Liver (tissue), 9 donors: Measurements from ENCODE around the gene DAAM1. TPM values are rescaled to one million over a fixed set of nuclear protein-coding genes. Genes with fewer than 3 reads are reported as not detected.
A peak's percentile ranks its signal among the peaks of the same experiment; 100 is the strongest.

Source experiments
- DNase-seq: peaks from one replicate; pipeline ENCODE4 v3.0.0-alpha.2; 2017; ENCODE audit warnings: low spot score
- H3K27ac ChIP-seq, 2 donors: one replicate each; pipeline ENCODE4 v1.7.0; 2013; ENCODE audit warnings: inconsistent platforms in 2 of 2, low read length in 2 of 2, control low read depth in 1 of 2, low read depth in 1 of 2, mild to moderate bottlenecking in 1 of 2
- H3K27me3 ChIP-seq, 4 donors: one replicate each; pipeline versions ENCODE4 v1.6.1 to v1.7.0; 2013; ENCODE audit warnings: low read length in 3 of 4, inconsistent platforms in 1 of 4, mild to moderate bottlenecking in 1 of 4, moderate library complexity in 1 of 4; ENCODE audit not compliant: control insufficient read depth in 4 of 4, insufficient read depth in 4 of 4
- H3K36me3 ChIP-seq, 4 donors: one replicate each; pipeline versions ENCODE4 v1.6.1 to v1.7.0; 2013; ENCODE audit warnings: low read length in 3 of 4, mild to moderate bottlenecking in 3 of 4, low read depth in 1 of 4, moderate library complexity in 1 of 4; ENCODE audit not compliant: control insufficient read depth in 4 of 4, insufficient read depth in 3 of 4
- H3K4me1 ChIP-seq, 4 donors: one replicate each; pipeline versions ENCODE4 v1.6.1 to v1.7.0; 2013; ENCODE audit warnings: low read length in 3 of 4, mild to moderate bottlenecking in 3 of 4, moderate library complexity in 1 of 4; ENCODE audit not compliant: control insufficient read depth in 4 of 4, insufficient read depth in 4 of 4
- H3K4me3 ChIP-seq, 3 donors: one replicate each; pipeline versions ENCODE4 v1.6.1 to v1.7.0; 2013; ENCODE audit warnings: low read length in 3 of 3, control low read depth in 1 of 3, low read depth in 1 of 3, mild to moderate bottlenecking in 1 of 3
- H3K9ac ChIP-seq, 2 donors: one replicate each; pipeline ENCODE4 v1.7.0; 2013; ENCODE audit warnings: low read length in 2 of 2, mild to moderate bottlenecking in 2 of 2, moderate library complexity in 2 of 2, control low read depth in 1 of 2, low read depth in 1 of 2
- H3K9me3 ChIP-seq, 4 donors: one replicate each; pipeline versions ENCODE4 v1.6.1 to v1.7.0; 2013; ENCODE audit warnings: low read length in 3 of 4; ENCODE audit not compliant: control insufficient read depth in 4 of 4
- ATF3 ChIP-seq: IDR thresholded peaks from 2 replicates; pipeline ENCODE4 v1.6.1; 2016; ENCODE audit warnings: antibody characterized with exemption
- CTCF ChIP-seq: fragments of 150-350 bp; IDR thresholded peaks from 2 replicates; pipeline ENCODE4 v1.5.1; 2017; ENCODE audit warnings: improper control_type of control experiment, low read depth, low read length; ENCODE audit not compliant: missing input control
- EGR1 ChIP-seq, 2 donors: IDR thresholded peaks; 2 replicates each; pipeline ENCODE4 v1.6.1; 2016 to 2018; ENCODE audit warnings: antibody characterized with exemption in 2 of 2, low read depth in 2 of 2
- FOXA1 ChIP-seq: IDR thresholded peaks from 2 replicates; pipeline ENCODE4 v1.6.1; 2016; ENCODE audit warnings: antibody characterized with exemption
- FOXA2 ChIP-seq: IDR thresholded peaks from 2 replicates; pipeline ENCODE4 v1.6.1; 2016; ENCODE audit warnings: antibody characterized with exemption
- GABPA ChIP-seq, 2 donors: IDR thresholded peaks in 1 of 2; conservative IDR thresholded peaks in 1 of 2; 2 replicates each; pipeline ENCODE4 v1.6.1; 2016; ENCODE audit warnings: antibody characterized with exemption in 2 of 2, mild to moderate bottlenecking in 1 of 2, moderate library complexity in 1 of 2
- HNF4A ChIP-seq, 2 donors: conservative IDR thresholded peaks; 2 replicates each; pipeline ENCODE4 v1.6.1; 2016; ENCODE audit warnings: antibody characterized with exemption in 2 of 2, mild to moderate bottlenecking in 2 of 2
- HNF4G ChIP-seq: IDR thresholded peaks from 2 replicates; pipeline ENCODE4 v1.6.1; 2016; ENCODE audit warnings: antibody characterized with exemption
- JUND ChIP-seq, 2 donors: IDR thresholded peaks; 2 replicates each; pipeline ENCODE4 v1.6.1; 2016; ENCODE audit warnings: antibody characterized with exemption in 2 of 2
- MAX ChIP-seq: IDR thresholded peaks from 2 replicates; pipeline ENCODE4 v1.6.1; 2016; ENCODE audit warnings: antibody characterized with exemption
- NR2F2 ChIP-seq: IDR thresholded peaks from 2 replicates; pipeline ENCODE4 v1.6.1; 2016; ENCODE audit warnings: antibody characterized with exemption
- RAD21 ChIP-seq, 2 donors: IDR thresholded peaks; 2 replicates each; pipeline ENCODE4 v1.6.1; 2016; ENCODE audit warnings: antibody characterized with exemption in 2 of 2, mild to moderate bottlenecking in 2 of 2
- REST ChIP-seq: IDR thresholded peaks from 2 replicates; pipeline ENCODE4 v1.6.1; 2016; ENCODE audit warnings: antibody characterized with exemption, mild to moderate bottlenecking
- RXRA ChIP-seq, 2 donors: IDR thresholded peaks; 2 replicates each; pipeline ENCODE4 v1.6.1; 2017 to 2018; ENCODE audit warnings: antibody characterized with exemption in 2 of 2, mild to moderate bottlenecking in 1 of 2
- SP1 ChIP-seq: IDR thresholded peaks from 2 replicates; pipeline ENCODE4 v1.6.1; 2018; ENCODE audit warnings: antibody characterized with exemption, mild to moderate bottlenecking
- TAF1 ChIP-seq: conservative IDR thresholded peaks from 2 replicates; pipeline ENCODE4 v1.6.1; 2016; ENCODE audit warnings: antibody characterized with exemption, mild to moderate bottlenecking
- YY1 ChIP-seq: IDR thresholded peaks from 2 replicates; pipeline ENCODE4 v1.6.1; 2016; ENCODE audit warnings: antibody characterized with exemption, mild to moderate bottlenecking
- ZBTB33 ChIP-seq: IDR thresholded peaks from 2 replicates; pipeline ENCODE4 v1.6.1; 2016; ENCODE audit warnings: antibody characterized with exemption
- WGBS: extraction: QIAGEN DNeasy Blood & Tissue Kit; methylation state at CpG from one replicate; pipeline ENCODE4 v1.1.7; 2013; 5-methylcytosine and 5-hydroxymethylcytosine counted together
- polyA plus RNA-seq, 2 donors: library from polyadenylated mRNA; stranded (reverse) in 1 of 2; unstranded in 1 of 2; fragments of 200-250 nt in 1 of 2; fragments of >200 nt in 1 of 2; fragmentation: Nextera tagmentation in 1 of 2; extraction: Ambion mirVana in 1 of 2; gene quantifications; one replicate each; pipeline versions ENCODE4 v1.2.1 to v1.2.3, GENCODE V29; 2013 to 2015
- total RNA-seq, 2 donors: library from RNA; depleted of rRNA; stranded (reverse); fragments of >200 nt; gene quantifications; one replicate each; pipeline ENCODE4 v1.2.3, GENCODE V29; 2014
- donor health status: healthy.
- donor health status: healthy.
- donor health status: healthy.
- donor health status: healthy.
- donor health status: healthy.

The DAAM1 gene
- total and polyA plus RNA-seq, 4 donors = 9.5 to 28.4 (median 18.5) TPM

- Histone ChIP-seq H3K4me3 (no peak overlapping the region), H3K27me3 (no peaks in the 10 kb centered on the region), H3K9ac (no peak overlapping the region), H3K4me1 (peaks cover 2 to 16% (median 10%) of the 10 kb centered on the region in 4 donors), H3K9me3 (no peaks in the 10 kb centered on the region), H3K27ac (peak overlapping the region; percentile 4 to 7), H3K36me3 (peaks cover 0 to 21% (median 6%) of the 10 kb centered on the region in 4 donors)
- 79% methylated on average over 2 of the region's 2 CpGs for WGBS
- TF ChIP-seq RAD21 (IDR thresholded peaks at IDR 0.05) (no peak), NR2F2 (no peak), GABPA (IDR thresholded peaks at IDR 0.05 in 1 of 2, conservative IDR thresholded peaks at IDR 0.05 in 1 of 2) (no peak), JUND (IDR thresholded peaks at IDR 0.05) (no peak), CTCF (no peak), EGR1 (IDR thresholded peaks at IDR 0.05; ENCODE audit: low read depth in 2 of 2) (no peak), TAF1 (no peak), FOXA2 (no peak), MAX (no peak), HNF4A (conservative IDR thresholded peaks at IDR 0.05) (no peak), HNF4G (no peak), REST (no peak), FOXA1 (no peak), SP1 (no peak), ATF3 (no peak), ZBTB33 (no peak), RXRA (IDR thresholded peaks at IDR 0.05) (no peak), YY1 (no peak)
- DNase-seq = no peak
Measured at GRCh38 chr14:59333235-59333634, 144.8 kb downstream of the DAAM1 start.
